ENCODE measurements around the gene C22orf42.
"Not testable (repeated sequence)": the region's sequence is repeated elsewhere in the genome, so short reads cannot be mapped to it uniquely, and the experiment has no call there.

The C22orf42 gene, protein sequence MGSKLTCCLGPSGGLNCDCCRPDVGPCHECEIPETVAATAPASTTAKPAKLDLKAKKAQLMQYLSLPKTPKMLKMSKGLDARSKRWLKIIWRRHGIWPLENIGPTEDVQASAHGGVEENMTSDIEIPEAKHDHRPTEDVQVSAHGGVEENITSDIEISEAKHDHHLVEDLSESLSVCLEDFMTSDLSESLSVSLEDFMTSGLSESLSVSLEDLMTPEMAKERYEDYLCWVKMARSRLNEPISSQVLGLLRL

DNA sequence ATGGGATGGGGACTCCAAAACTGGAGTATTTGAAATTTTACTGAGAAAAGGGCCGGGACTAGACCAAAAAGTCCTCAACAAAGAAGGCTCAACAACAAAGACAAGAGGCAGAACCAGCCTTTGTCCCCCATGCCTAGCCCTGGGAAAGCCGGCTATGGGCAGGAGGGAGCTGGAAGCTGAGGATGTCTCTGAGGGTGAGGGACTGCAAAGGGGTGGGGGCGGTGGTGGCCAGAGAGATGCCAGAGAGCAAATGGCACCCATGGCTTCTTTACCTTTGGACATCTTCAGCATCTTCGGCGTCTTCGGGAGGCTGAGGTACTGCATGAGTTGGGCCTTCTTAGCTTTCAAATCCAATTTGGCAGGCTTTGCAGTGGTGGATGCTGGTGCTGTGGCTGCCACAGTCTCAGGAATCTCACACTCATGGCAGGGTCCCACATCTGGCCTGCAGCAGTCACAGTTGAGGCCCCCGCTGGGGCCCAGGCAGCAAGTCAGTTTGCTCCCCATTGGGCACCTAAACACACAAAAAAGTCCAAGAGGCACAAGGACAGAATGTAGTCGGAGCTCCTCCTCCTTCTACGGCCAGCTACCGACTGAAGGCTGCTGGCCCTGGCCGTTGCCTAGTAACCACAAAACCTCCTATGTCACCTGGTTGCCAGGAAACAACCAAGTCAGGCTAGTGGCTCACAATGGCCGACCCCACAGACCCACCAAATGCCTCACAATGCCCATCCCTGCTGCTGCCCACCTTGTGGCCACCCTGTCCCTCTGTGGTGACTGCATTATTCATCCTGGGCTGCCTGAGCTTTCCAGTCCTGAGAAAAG is at the start of gene C22orf42:
C22orf42 (minus strand) TSS at position 592 of the 822 bp plus-strand sequence; CDS start at position 504, 88 bp downstream.
- DNase-seq (ENCODE audit: low read depth in 2 of 2, low spot score in 1 of 2): no peak

DNA sequence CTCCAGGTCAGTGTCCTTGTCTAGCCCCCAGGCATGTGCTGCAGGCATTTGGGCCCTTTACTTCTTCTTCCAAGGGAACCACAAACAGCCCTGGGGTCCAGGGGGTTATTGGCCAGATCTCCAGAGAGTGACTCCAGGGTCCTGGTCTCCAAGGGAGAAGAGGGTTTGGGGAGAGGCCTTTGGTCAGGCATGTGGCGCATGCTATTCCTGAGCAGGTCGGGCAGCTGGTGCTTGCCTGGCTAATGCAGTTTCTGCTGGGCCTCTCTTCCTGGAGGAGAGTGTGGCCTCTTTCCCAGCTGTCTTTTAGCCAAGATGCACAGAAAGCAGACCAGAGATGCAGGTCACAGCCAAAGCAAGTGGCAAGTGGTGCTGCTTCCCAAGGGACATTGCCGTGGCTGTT is 49.6 kb upstream of the C22orf42 start:
- no peak for DNase-seq (ENCODE audit: low read depth in 2 of 2, low spot score in 1 of 2)

DNA sequence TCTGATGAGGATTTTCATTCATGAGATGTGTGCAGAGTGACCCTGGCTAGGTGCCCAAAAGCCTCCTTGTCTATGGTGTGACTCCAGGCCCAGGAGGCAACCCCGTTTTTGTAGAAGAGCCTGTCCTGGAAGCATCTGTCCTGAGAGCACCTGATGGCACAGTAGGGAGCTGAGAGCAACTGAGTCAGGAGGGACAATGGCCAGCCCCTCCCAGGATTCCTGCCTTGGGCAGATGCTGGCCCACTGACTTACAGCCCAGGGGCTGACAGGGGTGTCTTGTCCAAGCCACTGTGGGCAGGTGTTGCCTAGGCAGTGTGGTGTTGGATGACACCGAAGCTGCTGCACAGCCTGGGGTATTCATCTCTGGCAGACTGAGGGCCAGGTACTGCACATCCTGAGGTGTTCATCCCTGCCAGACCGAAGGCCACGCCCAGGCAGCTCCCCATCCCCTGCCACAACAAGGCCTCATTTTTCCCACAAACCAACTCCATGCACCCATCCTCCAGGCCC is 48.9 kb upstream of the C22orf42 start:
- no peak for DNase-seq (ENCODE audit: low read depth in 2 of 2, low spot score in 1 of 2)

DNA sequence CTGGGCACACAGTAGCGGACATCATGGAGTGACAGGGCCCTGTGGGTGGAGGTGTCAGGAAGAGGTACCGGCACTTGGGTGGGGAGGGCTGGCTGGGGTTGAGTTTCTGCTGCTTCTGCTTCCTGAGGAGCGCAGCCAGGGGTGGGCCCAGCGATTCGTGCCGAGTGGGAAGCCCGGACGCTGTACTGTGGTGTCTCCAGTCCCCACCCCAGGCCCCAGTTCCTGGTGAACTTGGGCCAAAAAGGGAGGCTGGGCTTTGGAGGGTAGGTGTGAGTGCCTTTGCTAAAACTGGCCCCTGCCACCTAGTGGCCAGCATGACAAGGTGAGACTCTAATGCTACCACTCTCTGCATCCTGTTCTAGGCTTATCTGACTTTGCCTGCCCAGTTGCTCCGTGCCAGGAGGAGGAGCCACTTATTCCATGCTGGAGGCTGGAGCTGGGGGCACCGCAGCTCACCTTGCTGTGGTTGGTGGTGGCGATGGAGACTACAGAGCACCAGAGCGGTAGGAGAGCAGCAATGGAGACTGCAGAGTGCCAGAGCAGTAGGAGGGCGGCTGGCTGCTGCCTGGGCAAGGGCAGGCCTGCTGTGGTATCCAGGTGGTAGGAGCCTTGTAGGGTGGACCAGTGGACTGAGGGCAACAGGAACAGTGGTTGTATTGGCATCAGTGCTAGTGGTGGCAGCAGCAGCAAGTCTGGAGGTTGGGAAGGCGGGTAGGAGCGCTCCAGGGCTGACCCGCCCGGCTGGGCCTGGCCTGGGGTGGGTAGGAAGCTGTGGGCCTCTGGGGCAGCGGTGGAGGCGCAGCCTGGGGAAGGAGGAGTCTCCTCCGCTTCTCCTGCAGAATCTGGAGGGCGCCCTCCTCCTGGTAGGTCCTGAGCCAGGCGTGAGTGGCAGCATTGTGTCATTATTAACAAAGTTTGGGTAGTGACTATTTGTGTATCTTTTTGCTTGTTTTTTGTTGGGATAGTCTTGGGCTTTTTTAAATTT is 48.0 kb upstream of the C22orf42 start:
- DNase-seq (ENCODE audit: low read depth in 2 of 2, low spot score in 1 of 2): no peak

DNA sequence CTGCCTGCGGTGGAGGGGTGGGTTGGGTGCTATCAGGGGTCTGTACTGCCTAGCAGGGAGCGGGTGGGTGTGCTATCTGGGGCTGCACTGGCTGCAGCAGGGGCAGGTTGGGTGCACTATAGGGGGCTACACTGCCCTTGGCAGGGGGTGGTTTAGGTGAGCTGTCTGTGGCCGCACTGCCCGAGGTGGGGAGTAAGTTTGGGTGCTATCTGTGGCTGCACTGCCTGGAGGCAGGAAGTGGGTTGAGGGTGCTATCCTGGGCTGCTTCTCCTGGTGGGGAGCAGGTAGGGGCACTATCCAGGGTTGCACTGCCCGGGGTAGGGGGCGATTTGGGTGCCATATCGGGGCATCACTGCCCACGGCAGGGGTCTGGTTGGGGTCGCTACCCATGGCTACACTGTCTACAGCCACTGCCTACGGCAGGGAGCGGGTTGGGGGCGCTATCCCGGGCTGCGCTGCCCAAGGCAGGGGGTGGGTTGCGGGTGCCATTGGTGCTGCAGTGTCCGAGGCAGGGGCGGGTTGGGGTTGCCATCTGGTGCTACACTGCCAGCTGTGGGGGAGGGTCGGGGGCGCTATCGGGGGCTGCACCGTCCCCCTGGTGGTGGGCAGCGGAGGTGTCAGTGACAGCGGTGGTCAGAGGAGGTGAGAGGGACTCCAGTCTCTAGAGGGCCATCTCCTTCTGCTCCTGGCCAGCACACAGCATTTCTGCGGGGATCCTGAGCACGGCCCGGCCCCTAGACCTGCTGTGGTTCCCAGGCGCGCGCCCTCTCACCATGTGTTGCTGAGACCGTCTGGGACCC is 47.1 kb upstream of the C22orf42 start:
- DNase-seq (ENCODE audit: low read depth in 2 of 2, low spot score in 1 of 2): no peak

DNA sequence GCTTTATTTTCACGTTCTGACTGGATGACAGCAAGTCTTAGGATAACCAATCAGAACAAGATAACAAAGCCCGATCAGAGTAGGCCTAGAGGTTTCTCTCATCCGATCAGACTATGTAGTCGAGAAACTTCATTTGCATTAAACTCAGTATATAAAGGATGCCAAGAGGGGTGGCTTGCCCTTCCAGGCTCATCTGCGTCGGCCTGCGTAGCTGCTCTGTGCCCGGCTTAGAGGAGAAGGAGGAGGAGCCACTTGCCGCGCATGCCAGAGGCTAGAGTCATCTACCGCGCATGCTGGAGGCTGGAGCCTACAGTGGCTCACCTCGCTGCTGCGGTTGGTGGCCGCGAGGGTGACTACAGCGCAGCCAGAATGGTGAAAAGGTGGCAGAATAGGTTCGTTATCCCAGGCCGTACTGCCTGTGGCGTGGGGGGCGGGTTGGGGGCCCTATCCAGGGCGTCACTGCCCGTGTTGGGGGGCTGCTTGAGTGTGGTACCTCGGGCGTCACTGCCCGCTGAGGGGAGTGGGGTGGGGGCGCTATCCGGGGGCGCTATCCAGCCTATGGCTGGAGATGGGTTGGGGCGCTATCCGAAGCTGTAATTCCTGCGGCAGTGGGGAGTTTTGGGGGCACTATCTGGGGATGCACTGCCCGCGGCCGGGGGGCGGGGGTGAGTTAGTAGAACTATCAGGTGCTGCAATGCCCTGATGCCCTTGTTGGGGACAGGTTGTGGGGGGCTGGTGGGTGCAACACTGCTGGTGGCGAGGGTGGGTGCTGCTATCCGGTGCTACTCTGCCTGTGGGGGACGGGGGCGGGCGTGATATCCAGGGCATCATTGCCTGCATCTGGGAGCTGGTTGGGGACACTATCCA is 46.0 kb upstream of the C22orf42 start, which contains the start of gene RFPL2:
RFPL2 (minus strand) TSS at position 218 of the 867 bp plus-strand sequence. CDS start 2,622 bp downstream, outside the sequence.
- no peak for DNase-seq (ENCODE audit: low read depth in 2 of 2, low spot score in 1 of 2)

DNA sequence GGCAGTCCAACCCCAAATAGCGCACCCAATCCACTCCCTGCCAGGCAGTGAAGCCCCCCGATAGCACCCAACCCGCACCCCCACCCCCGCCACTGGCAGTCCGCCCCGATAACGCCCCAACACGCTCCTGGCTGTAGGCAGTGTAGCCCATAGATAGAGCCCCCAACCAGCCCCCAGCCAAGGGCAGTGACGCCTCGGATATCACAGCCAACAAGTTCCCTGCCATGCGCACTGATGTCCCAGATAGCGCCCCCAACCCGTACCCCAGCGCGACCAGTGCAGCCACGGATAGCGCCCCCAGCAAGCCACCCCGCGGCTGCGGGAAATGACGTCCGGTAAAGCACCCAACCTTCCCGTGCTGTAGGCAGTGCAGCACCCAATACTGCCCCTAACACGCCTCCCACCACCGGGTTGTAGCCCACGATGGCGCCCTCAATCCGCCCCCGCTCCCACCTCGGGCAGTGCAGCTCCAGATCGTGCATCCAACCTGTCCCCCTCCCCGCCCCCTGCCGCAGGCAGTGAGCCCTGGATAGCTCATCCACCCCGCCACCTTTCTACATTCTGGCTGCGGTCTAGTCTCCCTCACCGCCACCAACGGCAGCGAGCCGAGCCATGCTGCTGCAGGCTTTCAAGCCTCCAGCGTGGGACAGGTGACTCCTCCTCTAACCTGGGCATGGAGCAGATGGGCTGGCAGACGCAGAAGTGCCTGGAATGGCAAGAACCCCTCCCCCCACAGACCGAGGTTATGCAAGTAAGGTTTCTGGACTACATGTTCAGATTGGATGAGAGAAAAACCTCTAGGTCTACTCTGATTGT is 45.1 kb upstream of the C22orf42 start:
- no peak for DNase-seq (ENCODE audit: low read depth in 2 of 2, low spot score in 1 of 2)

DNA sequence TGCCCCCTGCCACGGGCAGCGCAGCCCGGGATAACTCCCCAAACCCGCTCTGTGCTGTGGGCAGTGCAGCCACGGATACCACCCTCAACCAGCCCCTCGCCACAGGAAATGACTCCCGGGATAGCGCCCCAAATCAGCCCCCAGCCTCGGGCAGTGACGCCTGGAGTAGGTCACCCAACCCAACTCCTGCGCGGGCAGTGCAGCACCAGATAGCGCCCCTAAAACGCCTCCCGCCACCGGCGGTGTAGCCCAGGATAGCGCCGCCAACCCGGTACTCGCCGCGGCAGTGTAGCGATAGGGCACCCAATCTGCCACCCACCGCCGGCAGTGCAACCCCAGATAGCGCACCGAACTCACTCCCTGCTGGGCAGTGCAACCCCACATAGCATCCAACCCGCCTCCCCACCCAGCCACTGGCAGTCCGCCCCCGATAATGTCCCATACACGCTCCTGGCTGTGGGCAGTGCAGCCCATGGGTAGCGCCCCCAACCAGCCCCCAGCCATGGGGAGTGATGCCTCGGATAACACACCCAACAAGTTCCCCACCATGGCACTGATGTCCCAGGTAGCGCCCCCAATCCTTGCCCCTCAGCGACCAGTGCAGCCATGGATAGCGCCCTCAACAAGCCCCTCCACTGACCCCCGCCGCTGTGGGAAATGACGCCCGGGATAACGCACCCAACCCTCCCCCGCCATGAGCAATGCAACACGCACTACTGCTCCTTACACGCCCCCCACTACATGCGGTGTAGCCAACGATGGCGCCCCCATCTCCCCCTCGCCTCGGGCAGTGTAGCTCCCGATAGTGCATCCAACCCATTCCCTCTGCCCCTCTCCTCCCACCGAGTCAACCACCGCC is 44.3 kb upstream of the C22orf42 start:
- no peak for DNase-seq (ENCODE audit: low read depth in 2 of 2, low spot score in 1 of 2)

DNA sequence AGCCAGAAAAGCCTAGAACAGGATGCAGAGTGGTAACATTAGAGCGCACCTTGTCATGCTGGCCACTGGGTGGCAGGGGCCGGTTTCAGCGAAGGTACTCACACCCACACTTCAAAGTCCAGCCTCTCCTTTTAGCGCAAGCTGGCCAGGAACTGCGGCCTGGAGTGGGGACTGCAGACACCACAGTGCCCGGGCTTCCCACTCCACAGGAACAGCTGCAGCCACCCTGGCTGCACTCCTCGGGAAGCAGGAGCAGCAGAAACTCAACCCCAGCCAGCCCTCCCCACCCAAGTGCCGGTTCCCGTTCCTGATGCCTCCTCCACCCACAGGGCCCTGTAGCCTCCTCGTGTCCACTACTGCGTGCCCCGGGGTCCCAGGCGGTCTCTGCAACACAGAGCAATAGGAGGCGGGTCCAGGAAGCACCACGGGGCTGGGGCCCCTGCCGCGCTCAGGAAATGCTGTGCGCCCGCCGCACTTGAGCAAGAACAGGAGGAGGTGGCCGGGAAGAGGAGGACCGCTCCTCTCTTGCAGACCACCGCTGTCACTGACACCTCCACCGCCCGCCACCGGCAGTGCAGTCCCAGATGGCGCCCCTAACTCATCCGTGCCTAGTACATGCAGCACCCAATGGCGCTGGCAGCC is 43.6 kb upstream of the C22orf42 start:
- DNase-seq (ENCODE audit: low read depth in 2 of 2, low spot score in 1 of 2): no peak

DNA sequence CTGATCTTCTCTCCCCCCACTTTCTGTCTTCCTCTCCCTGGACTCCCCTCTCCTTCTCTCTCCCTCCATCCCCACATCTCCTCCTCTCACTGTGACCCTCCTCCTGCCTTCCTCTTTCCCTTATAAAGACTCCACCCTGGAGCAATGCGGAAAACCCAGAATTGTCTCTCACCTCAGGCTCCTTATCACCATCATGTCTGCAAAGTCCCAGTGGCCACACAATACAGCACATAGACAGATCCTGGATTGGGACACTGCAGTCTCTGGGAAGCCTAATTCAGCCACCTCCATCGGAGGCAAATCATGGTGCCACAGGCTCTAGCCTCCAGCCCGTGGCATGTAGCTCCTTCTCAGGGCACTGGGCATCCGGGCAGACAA is 43.0 kb upstream of the C22orf42 start:
- DNase-seq (ENCODE audit: low read depth in 2 of 2, low spot score in 1 of 2): no peak

DNA sequence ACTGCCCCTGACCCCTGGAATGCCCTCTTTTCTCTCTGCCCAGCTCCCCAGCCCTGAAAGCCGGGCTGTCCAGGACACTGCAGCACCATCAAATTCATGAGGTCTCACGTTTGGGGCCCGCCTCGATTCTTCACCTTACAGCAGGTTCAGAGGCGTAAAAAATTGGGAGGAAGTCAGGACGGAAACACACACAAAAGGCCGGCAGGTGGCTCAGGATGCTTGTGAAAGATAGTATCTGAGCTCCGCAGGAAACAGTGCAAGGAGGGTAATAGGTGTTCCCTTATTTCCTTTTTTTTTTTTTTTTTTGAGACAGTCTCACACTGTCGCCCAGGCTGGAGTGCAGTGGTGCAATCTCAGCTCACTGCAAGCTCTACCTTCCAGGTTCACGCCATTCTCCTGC is 41.6 kb upstream of the C22orf42 start:
- no peak for DNase-seq (ENCODE audit: low read depth in 2 of 2, low spot score in 1 of 2)

DNA sequence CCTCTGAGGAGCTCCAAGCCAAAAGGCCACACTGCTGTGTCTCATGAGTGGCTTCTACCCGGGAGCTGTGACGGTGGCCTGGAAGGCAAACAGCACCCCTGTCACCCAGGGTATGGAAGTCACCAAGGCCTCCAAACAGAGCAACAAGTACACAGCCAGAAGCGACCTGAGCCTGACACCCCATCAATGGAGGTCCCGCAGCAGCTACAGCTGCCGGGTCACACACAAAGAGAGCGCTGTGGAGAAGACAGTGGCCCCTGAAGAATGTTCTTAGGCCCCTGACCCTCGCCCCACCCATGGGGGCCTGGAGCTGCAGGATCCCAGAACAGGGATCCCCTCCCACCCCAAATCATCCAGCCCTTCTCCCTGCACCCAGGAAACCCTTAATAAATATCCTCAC is 40.9 kb upstream of the C22orf42 start:
- no peak for DNase-seq (ENCODE audit: low read depth in 2 of 2, low spot score in 1 of 2)

DNA sequence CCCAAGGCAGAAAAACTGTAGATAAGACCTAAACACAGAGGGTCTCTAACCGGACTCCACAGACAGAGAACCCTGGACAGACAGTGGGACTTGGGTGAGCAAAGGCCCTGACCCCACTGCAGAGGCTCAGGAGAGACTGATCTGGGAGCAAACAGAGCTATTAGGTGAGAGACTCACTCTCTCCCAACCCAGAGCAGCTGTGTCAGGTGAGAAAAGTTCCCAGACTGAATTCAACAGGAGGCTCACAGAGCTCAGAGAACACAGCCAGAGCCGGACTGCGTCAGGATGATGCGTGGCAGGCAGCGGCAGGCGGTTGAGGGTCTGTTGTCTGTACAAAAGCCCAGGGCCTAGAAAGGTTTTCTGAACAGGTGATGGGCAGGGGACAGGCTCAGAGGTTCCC is 40.2 kb upstream of the C22orf42 start:
- DNase-seq (ENCODE audit: low read depth in 2 of 2, low spot score in 1 of 2): no peak

DNA sequence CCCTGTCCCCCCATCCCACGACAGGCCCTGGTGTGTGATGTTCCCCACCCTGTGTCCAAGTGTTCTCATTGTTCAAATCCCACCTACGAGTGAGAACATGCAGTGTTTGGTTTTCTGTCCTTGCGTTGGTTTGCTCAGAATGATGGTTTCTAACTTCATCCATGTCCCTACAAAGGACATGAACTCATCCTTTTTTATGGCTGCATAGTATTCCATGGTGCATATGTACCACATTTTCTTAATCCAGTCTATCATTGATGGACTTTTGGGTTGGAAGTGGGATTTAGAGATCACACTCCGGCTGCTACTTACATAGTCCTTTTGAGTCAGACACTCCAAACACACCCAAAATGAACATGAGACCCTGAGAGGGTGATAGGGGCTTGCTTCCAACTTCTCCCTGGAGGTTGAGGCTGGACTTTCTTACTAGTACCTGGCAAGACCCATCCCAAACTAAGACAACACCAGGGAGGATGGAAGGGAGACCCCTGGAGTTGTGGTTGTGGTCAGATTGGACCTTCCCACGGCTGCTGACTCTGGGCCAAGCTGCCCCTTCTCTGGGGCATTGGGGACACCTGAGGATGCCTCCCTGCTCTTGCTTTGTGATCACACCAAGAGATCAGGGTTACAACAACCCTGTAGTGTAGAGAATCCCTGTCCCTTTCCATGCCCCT is 38.6 kb upstream of the C22orf42 start:
- DNase-seq (ENCODE audit: low read depth in 2 of 2, low spot score in 1 of 2): not testable (repeated sequence)

DNA sequence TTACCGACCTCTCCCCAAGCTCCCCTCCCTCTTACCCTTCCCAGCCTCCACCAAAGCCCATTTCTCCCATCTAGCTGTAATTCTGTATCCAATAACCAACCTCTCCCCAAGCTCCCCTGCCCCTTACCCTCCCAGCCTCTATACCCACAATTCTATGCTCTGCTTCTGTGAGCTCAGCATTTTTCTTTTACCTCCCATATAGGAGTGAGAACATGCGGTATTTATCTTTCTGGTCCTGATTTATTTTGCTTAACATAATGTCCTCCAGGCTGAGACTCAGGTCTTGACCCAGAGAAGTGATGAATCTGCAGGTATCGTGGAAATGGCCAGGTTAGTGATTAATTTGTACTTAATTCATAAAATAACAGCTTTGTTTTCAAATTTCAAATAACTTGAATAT is 36.8 kb upstream of the C22orf42 start:
- DNase-seq (ENCODE audit: low read depth in 2 of 2, low spot score in 1 of 2): not testable (repeated sequence)

DNA sequence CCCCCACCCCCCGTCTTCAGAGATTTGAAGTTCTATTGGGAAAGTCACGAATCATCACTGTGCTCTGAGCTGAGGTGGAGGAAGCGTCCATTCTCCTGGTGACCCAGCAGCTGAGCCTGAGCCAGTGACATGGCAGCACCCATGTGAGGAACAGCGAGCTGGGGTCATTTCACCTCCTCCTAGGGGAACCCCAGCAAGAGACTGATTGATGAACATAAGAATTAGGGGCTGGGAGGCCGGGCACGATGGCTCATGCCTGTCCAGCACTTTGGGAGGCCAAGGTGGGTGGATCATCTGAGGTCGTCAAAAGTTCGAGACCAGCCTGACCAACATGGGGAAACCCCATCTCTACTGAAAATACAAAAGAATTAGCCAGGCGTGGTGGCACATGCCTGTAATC is 34.2 kb upstream of the C22orf42 start:
- not testable (repeated sequence) for DNase-seq (ENCODE audit: low read depth in 2 of 2, low spot score in 1 of 2)
